G401 (cell line): Measurements from ENCODE around the gene GBX1. TPM values are rescaled to one million over a fixed set of nuclear protein-coding genes. Genes with fewer than 3 reads are reported as not detected.

Source experiments
- DNase-seq: peaks from one replicate; pipeline ENCODE4 v3.0.0-alpha.2; 2015; ENCODE audit warnings: low spot score
- in situ Hi-C: cut with HindIII; loops from 2 replicates; pipeline ENCODE4 v1.10.0; 2016; ENCODE audit warnings: low sequenced_read_pairs, mixed read lengths
- total RNA-seq: library from RNA; depleted of rRNA; stranded (reverse); fragments of >200 nt; shearing (Covaris generic); gene quantifications from 2 replicates; pipeline ENCODE4 v1.2.3, GENCODE V29; 2014

Gene GBX1
- total RNA-seq, 1 experiment from 2014 or later: not detected

- in situ Hi-C loops: no loop called here
- DNase-seq: no peak
Observed at GRCh38 chr7:151195616-151196450, 28.3 kb upstream of the GBX1 start.

GRCh38 chr7:151194188-151194587 is 26.7 kb upstream of the GBX1 start:
- in situ Hi-C loops: no loop called here

GRCh38 chr7:151193203-151193978 is 25.9 kb upstream of the GBX1 start:
- no peak for DNase-seq
- in situ Hi-C loops: no loop called here

More at GRCh38 chr7:151194188-151194587, 26.7 kb upstream of the GBX1 start:
- DNase-seq: no peak

GRCh38 chr7:151192002-151192539 is 24.6 kb upstream of the GBX1 start:
- in situ Hi-C loops: no loop called here
- no peak for DNase-seq

- in situ Hi-C loops: no loop called here
- DNase-seq: no peak
Observed at GRCh38 chr7:151191544-151191943, 24.1 kb upstream of the GBX1 start.

- in situ Hi-C loops: no loop called here
- DNase-seq: no peak
Observed at GRCh38 chr7:151189038-151189437, 21.5 kb upstream of the GBX1 start.

GRCh38 chr7:151188252-151188542 is 20.7 kb upstream of the GBX1 start:
- DNase-seq: no peak
- in situ Hi-C loops: no loop called here

GRCh38 chr7:151187409-151188251 is 20.1 kb upstream of the GBX1 start:
- no peak for DNase-seq
- in situ Hi-C loops: no loop called here

GRCh38 chr7:151186640-151187408 is 19.3 kb upstream of the GBX1 start, which contains the start of gene ASB10:
TSS of gene ASB10 (minus strand) at chr7:151187250. CDS start at chr7:151187130, 120 bp downstream.
- DNase-seq: no peak
- in situ Hi-C loops: no loop called here

- DNase-seq: no peak
- in situ Hi-C loops: no loop called here
Observed at GRCh38 chr7:151185762-151186639, 18.5 kb upstream of the GBX1 start.

GRCh38 chr7:151181011-151181431 is 13.5 kb upstream of the GBX1 start:
- in situ Hi-C loops: no loop called here
- DNase-seq: no peak

- DNase-seq: no peak
- in situ Hi-C loops: no loop called here
Observed at GRCh38 chr7:151179946-151180345, 12.5 kb upstream of the GBX1 start.

- DNase-seq: no peak
- in situ Hi-C loops: no loop called here
Observed at GRCh38 chr7:151179287-151179860, 11.9 kb upstream of the GBX1 start.

GRCh38 chr7:151178831-151179230 is 11.3 kb upstream of the GBX1 start:
- in situ Hi-C loops: no loop called here
- DNase-seq: no peak

GRCh38 chr7:151178236-151178635 is 10.7 kb upstream of the GBX1 start:
- in situ Hi-C loops: no loop called here
- DNase-seq: no peak

- in situ Hi-C loops: no loop called here
- DNase-seq: no peak
Observed at GRCh38 chr7:151177310-151177709, 9.8 kb upstream of the GBX1 start.

GRCh38 chr7:151176401-151176800 is 8.9 kb upstream of the GBX1 start:
- in situ Hi-C loops: no loop called here
- DNase-seq: no peak
